HG03571 (cell line): ENCODE measurements around the gene PODXL.
"Not testable (repeated sequence)": the region's sequence is repeated elsewhere in the genome, so short reads cannot be mapped to it uniquely, and the experiment has no call there.

Experiments used
- ATAC-seq: cut with Tn5 transposase; IDR thresholded peaks from one replicate; pipeline ENCODE4 v1.9.1; 2021; ENCODE audit not compliant: unreplicated experiment

Gene PODXL

GRCh38 chr7:131538071-131538812 lies 18.2 kb downstream of the PODXL start:
- no peak for ATAC-seq

DNA sequence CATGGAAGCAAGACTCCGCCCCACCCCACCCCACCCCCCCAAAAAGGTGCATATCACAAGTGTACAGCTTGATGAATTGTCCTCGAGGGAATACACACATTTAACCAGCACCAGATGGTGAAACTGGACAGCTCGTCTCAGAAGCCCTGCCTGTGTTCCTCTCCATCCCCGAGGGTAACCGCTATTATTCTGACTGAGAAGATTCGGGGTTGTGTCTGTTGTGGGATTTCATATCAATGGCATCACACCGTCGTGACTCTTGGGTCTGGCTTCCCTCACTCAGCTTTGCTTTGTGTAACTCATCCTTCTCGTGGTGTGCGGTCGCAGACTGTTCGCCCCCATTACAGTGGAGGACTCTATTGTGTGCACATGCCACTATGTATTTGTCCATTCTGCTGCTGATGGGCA lies 18.9 kb downstream of the PODXL start:
- ATAC-seq, result no peak

DNA sequence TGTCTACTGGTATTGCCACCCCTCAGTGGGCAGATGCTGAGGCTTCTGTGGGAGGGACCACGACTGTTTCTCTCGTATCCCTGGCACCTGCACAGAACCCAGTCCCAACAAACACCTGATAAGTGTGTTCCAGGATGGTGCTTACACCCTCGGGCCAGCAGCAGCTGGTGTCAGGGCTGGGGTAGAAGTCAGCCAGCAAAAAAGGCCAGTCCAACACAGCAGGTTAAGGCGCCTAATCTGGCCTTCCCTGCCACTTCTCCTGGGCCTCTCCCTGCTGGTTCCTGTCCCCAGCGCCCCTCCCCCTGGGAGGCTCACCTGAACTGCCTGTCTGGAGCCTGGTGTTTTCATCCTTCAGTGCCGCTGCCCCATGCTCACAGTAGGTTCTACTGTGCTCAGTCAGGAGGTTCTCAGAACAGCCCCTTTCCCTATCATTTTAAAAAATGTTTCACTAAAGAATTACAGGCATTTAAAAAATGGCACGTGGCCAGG lies 20.0 kb downstream of the PODXL start:
- ATAC-seq, result no peak

DNA sequence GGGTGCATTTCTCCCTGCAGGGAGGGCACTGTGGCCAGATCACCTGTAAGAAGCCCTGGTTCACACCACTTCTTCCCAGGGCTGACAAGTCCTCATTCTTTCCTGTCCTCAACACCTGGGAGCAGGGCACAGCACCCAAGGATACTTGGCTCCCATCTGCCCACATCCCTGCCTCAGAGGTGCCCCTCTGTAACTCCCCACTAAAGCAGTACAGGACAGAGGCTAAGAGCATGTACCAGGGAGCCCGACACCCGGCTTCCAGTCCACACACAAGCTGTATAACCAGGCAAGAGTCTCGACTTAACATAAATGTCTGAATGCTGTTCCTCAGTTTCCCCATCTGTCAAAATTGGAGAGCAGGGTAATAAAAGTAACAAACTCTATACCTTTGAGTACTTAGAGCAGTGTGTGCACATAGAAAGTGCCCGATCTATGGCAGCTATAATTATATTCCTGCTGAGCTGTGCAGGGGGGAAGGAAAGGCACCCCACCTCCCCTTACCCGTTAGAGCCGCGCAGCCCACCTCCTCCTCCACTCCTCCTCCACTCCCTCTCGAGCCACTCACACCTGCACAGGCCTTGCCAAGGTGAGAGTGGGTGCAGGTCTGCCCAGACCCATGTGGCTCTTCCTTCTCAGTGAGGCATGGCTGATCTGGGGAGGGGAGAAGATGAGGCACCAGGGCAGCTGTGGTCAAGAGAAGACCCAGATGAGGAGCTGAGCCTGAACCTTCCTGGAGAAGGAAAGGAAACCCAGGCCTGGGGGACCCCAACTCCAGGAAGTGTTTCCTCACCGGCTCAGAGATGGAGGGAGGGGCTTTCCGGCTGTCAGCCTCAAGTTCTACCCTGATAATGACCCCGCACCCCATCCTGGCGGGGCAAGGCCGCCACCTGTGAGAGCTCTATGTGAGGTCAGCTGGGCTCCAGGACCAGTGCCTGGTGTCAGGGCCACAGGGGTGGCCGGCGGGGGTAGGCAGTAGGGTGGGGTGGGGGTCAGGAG lies 22.6 kb downstream of the PODXL start:
- no peak for ATAC-seq

DNA sequence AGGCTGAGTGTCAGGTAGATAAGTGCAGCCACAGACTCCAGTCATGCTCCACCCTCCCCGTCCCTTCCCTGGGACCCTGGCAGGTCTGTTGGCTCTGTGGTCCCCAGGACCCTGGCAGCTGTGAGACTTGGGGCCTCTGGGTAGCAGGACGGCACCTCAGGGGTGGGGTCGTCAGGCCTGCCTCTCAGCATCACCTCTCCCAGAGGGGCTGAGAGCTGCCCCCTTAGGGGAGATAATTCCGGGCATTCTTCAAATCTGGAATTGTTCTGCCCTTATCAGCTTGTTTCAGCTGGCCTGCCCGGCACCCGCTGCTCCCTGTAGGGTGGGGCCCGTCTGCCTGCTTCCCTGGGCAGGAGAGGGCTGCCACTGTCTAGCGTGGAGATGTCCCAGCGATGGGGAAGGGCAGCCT lies 23.3 kb downstream of the PODXL start:
- ATAC-seq, result no peak

- ATAC-seq, result no peak
Measured at GRCh38 chr7:131532570-131533091, 23.8 kb downstream of the PODXL start.

DNA sequence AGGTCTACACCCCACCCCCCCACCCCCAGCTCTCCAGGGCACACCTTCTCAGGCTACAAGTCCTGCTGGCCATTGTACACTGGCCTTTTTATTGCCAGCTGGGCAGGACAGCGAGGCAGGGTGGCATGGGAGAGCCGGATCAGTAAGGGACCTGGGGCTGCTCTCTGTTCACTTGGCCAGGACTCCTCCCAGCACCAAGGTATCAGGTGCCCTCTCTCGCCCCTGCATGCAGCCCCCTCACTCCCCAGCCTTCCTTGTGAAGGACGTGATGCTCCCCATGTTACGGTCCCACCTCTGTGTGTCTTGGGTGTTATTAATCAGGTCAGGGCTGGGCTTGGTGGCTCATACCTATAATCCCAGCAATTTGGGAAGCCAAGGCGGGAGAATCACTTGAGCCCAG lies 26.3 kb downstream of the PODXL start:
- ATAC-seq, result no peak

DNA sequence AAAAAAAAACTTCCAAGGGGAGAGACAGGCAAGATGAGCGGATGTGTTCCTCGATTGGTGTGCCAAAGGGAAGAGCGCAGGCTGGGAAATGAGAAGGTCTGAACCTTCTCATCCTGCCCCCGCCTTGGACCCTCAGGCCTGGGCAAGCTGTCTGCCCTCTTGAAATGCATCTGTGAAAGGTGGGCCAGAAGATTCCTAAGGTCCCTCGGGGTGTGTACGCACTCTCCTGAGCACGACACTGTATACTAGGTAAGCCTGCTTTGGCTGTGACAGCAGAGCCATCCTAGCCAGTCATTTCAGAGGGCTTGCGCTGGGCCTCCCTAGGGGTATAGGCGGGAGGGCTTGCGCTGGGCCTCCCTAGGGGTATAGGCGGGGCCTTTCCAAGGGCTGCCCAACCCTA lies 26.8 kb downstream of the PODXL start:
- no peak for ATAC-seq

GRCh38 chr7:131529179-131529578 lies 27.2 kb downstream of the PODXL start:
- ATAC-seq, result no peak

- ATAC-seq, result no peak
Measured at GRCh38 chr7:131527456-131527855, 29.0 kb downstream of the PODXL start.

- ATAC-seq, result no peak
Measured at GRCh38 chr7:131525820-131526219, 30.6 kb downstream of the PODXL start.

GRCh38 chr7:131524703-131525102 lies 31.7 kb downstream of the PODXL start:
- ATAC-seq, result no peak

GRCh38 chr7:131524115-131524514 lies 32.3 kb downstream of the PODXL start:
- no peak for ATAC-seq

GRCh38 chr7:131522325-131522930 lies 34.0 kb downstream of the PODXL start:
- ATAC-seq, result no peak

DNA sequence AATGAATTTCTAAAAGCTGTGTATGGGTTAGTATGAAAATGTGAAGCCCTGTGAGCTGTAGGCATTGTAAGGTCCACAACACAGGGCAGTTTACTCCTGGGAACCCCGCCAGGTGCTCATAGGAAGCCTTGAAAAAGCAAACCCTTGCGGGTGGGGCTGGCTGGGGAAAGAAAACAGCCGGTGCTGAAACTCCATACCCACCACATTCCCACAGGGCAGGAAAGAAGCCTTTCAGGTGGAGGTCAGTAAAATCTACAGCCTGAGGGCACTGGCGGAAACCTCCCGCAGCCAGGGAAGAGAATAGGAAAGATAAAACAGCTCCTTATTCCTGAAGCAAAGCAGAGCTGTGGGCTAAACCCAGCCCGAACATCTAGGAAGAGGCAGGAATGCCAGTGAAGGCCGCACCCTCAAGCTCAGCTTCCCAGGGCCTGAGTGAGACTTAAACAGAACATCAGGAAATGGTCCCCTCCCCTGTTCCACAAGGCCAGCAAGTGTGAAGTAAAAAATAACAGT lies 34.7 kb downstream of the PODXL start:
- ATAC-seq, result no peak

DNA sequence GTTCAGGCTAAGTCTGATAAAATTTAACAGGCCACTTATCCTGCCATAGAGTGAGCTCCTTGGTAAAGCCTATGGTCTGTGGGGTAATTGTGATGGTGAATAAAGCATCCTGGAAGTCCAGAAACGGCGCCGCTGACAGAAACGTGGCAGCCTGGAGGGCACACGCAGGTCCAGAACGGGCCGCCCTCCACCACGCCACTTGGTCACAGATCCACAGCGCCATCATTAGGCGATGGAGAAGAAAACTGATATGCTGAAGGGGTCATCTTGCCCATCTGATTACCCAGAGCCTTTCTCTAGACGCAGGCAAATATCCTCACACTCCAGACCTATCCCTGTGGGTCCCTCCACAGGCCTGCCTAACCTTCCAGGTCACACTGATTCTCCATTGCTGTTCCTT lies 37.8 kb downstream of the PODXL start:
- no peak for ATAC-seq

GRCh38 chr7:131517218-131517923 lies 39.1 kb downstream of the PODXL start:
- no peak for ATAC-seq

GRCh38 chr7:131515471-131515870 lies 41.0 kb downstream of the PODXL start:
- not testable (repeated sequence) for ATAC-seq

GRCh38 chr7:131513245-131514061 lies 43.0 kb downstream of the PODXL start:
- peak; percentile 84 for ATAC-seq
